ENCODE measurements around the gene TFPT. TPM values are rescaled to one million over a fixed set of nuclear protein-coding genes. Genes with fewer than 3 reads are reported as not detected.
A peak's percentile ranks its signal among the peaks of the same experiment; 100 is the strongest.

TFPT gene
- total RNA-seq, 1 experiment from 2014 or later, result 35.8 TPM

DNA sequence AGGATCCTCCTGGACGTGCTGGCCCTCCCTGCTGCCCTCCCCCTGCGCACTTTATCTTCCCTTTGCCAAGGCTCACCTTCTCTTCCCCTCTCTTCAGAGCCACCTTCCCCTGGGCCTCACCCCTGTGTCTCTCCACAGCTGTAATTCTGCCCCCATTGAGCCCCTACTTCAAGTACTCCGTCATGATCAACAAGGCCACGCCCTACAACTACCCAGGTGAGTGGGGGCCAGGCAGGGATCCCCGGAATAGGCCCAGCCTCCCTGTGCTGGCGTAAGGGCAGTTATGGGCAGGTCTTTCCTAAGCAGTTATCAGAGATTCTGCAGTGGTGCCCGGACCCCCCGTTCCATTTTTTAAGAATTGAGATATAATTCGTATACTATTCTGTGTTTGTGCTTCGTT is 9.7 kb downstream of the TFPT start:
- Histone ChIP-seq H2AFZ (no peak overlapping the region), H3K27me3 (ENCODE audit: insufficient read depth, low read depth) (no peaks in the 10 kb centered on the region), H3K9me3 (ENCODE audit: insufficient read depth, low read depth) (no peaks in the 10 kb centered on the region), H3K4me2 (no peak overlapping the region), H3K36me3 (ENCODE audit: low read depth) (peaks cover 20% of the 10 kb centered on the region), H3K4me1 (replicated peaks; ENCODE audit: insufficient read depth) (0 out of 2 replicates have a peak, but pooled peaks cover 7% of the 10 kb centered on the region), H3K27ac (no peak overlapping the region), H3K79me2 (ENCODE audit: low read depth) (peaks cover 23% of the 10 kb centered on the region), H3K4me3 (no peak overlapping the region), H3K9me2 (ENCODE audit: insufficient read depth) (no peaks in the 10 kb centered on the region), H3F3A (ENCODE audit: insufficient read depth, low read depth) (peaks cover 17% of the 10 kb centered on the region; the same call in 1 of the 2 replicates), H4K20me1 (ENCODE audit: insufficient read depth) (no peaks in the 10 kb centered on the region)
- TF ChIP-seq EZH2 (IDR thresholded peaks at IDR 0.05; ENCODE audit: low read depth), result no peak
- TF ChIP-seq, protein P1, sequence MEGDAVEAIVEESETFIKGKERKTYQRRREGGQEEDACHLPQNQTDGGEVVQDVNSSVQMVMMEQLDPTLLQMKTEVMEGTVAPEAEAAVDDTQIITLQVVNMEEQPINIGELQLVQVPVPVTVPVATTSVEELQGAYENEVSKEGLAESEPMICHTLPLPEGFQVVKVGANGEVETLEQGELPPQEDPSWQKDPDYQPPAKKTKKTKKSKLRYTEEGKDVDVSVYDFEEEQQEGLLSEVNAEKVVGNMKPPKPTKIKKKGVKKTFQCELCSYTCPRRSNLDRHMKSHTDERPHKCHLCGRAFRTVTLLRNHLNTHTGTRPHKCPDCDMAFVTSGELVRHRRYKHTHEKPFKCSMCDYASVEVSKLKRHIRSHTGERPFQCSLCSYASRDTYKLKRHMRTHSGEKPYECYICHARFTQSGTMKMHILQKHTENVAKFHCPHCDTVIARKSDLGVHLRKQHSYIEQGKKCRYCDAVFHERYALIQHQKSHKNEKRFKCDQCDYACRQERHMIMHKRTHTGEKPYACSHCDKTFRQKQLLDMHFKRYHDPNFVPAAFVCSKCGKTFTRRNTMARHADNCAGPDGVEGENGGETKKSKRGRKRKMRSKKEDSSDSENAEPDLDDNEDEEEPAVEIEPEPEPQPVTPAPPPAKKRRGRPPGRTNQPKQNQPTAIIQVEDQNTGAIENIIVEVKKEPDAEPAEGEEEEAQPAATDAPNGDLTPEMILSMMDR (conservative IDR thresholded peaks at IDR 0.05), result no peak
- ChIA-PET CTCF (no interaction called here), POLR2A (ENCODE audit: unreplicated experiment) (no interaction called here)
- intact Hi-C loops (cut with micrococcal nuclease; ENCODE audit: unreplicated experiment), result no loop called here
- BruUV-seq (replicated peaks), result no TSS peak
- no peak for DNase-seq

DNA sequence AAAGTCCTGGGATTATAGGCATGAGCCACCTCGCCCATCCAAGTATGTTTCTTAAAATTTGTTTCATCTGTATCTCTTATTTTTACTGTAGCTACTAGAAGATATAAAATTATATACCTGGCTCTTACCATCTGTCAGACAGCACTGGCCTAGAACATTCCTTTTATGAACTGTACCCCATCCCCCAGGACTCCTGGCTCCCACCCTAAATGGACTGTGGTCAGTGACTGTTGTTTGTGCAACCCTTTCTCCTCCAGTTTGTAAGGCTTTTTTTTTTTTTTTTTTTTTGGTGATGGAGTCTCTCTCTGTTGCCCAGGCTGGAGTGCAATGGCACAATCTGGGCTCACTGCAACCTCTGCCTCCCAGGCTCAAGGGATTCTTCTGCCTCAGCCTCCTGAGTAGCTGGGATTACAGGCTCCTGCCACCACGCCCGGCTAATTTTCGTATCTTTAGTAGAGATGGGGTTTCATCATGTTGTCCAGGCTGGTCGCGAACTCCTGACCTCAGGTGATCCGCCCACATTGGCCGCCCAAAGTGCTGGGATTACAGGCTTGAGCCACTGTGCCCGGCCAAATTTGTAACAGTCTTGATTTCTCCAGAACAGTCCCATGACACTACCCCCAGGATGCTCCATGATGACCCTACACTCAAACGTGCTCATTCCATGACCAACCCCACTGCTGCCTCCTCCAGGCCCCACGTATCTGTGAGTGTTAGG is 10.3 kb downstream of the TFPT start:
- Histone ChIP-seq H3K27me3 (ENCODE audit: insufficient read depth, low read depth) (no peaks in the 10 kb centered on the region), H3K36me3 (ENCODE audit: low read depth) (peaks cover 20% of the 10 kb centered on the region), H3K9me2 (ENCODE audit: insufficient read depth) (no peaks in the 10 kb centered on the region), H3K27ac (no peak overlapping the region), H3K9me3 (ENCODE audit: insufficient read depth, low read depth) (no peaks in the 10 kb centered on the region), H3K4me1 (replicated peaks; ENCODE audit: insufficient read depth) (0 out of 2 replicates have a peak, but pooled peaks cover 7% of the 10 kb centered on the region), H3F3A (ENCODE audit: insufficient read depth, low read depth) (peaks cover 17% of the 10 kb centered on the region; the same call in 1 of the 2 replicates), H3K4me3 (no peak overlapping the region), H3K79me2 (ENCODE audit: low read depth) (peaks cover 23% of the 10 kb centered on the region), H3K4me2 (no peak overlapping the region), H2AFZ (no peak overlapping the region), H4K20me1 (ENCODE audit: insufficient read depth) (no peaks in the 10 kb centered on the region)
- POLR2A ChIA-PET (ENCODE audit: unreplicated experiment), result no interaction called here
- DNase-seq, result no peak
- no TSS peak for BruUV-seq (replicated peaks)
- intact Hi-C loops (cut with micrococcal nuclease; ENCODE audit: unreplicated experiment), result loop anchor here (5.0 kb wide), 1 partner anchor 263 kb away; no protein-coding TSS in a partner anchor
- TF ChIP-seq, protein P1 (conservative IDR thresholded peaks at IDR 0.05), result no peak
- no peak for TF ChIP-seq EZH2 (IDR thresholded peaks at IDR 0.05; ENCODE audit: low read depth)
- CTCF ChIA-PET, result no interaction called here

DNA sequence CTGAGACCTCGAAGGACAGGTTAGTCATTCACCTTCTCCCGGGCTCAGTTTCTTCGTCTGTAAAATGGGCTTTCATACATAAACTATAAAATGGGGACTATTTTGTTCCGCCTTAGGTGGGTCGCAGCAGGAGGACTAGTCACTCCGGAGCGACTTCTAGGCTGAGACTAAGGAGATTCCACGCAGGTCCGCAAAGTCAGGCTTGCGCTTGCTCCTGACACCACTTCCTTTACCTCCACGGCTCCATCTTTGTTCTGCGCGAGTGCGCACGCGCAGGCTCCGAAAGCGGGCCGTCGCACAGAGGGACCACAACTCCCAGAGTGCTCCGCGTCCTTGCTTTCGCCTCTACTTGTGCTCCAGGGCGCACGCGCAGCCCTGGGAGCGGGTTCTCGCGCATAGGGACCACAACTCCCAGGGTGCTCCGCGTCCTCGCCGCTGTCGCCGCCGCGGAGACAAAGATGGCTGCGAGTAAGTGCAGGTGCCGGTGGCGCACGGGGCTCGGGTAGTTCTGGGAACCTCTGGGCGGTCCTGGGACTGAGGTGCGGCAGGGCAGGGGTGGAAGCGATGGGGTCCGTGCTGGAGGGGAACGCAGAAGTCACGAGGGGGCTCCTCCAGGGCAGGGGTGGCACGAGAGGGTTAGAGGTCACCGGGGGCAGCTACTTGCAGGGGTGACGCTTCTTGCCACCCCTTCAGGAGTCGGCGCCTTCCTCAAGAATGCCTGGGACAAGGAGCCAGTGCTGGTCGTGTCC is 12.9 kb downstream of the TFPT start, which contains the start of gene NDUFA3:
Gene NDUFA3 (plus strand): TSS at position 435 of the 749 bp plus-strand sequence. CDS start 24 bp downstream, at position 459.
- intact Hi-C loops (cut with micrococcal nuclease; ENCODE audit: unreplicated experiment), result loop anchor here (1.0 to 5.0 kb wide), 4 partner anchors 13 to 310 kb away; partner anchors contain the start of genes CNOT3, PRPF31 and TFPT

More for the DNA sequence above, 12.9 kb downstream of the TFPT start, which contains the start of gene NDUFA3:
- POLR2A ChIA-PET (ENCODE audit: unreplicated experiment), result interaction anchor here (0.6 kb wide), 1 partner anchor 236 kb away, joined by 3 read pairs; no protein-coding TSS in a partner anchor
- Histone ChIP-seq H3K27ac (no peak within 1 kb of the TSS), H2AFZ (peak within 1 kb of the TSS; percentile 91), H3K27me3 (ENCODE audit: insufficient read depth, low read depth) (no peaks in the 10 kb centered on the region), H3K9me3 (ENCODE audit: insufficient read depth, low read depth) (no peaks in the 10 kb centered on the region), H3K4me1 (replicated peaks; ENCODE audit: insufficient read depth) (0 out of 2 replicates have a peak, but pooled peaks cover 7% of the 10 kb centered on the region), H3K4me2 (peak within 1 kb of the TSS; percentile 87), H3K36me3 (ENCODE audit: low read depth) (peaks cover 18% of the 10 kb centered on the region; the same call in 1 of the 2 replicates), H3K79me2 (ENCODE audit: low read depth) (peaks cover 23% of the 10 kb centered on the region), H4K20me1 (ENCODE audit: insufficient read depth) (no peaks in the 10 kb centered on the region), H3F3A (ENCODE audit: insufficient read depth, low read depth) (peaks cover 29% of the 10 kb centered on the region), H3K9me2 (ENCODE audit: insufficient read depth) (no peaks in the 10 kb centered on the region), H3K4me3 (peak within 1 kb of the TSS; percentile 68)
- DNase-seq, result peak; percentile 96 to 99
- BruUV-seq (replicated peaks), result no TSS peak
- CTCF ChIA-PET, result interaction anchor here (0.7 kb wide), 1 partner anchor 336 kb away, joined by 4 read pairs; no protein-coding TSS in a partner anchor
- TF ChIP-seq EZH2 (IDR thresholded peaks at IDR 0.05; ENCODE audit: low read depth), result no peak
- TF ChIP-seq, protein P1 (conservative IDR thresholded peaks at IDR 0.05), result no peak

Measured in PC-9 (cell line).